ENCODE measurements around the gene CLEC18A.
"Not testable (repeated sequence)": the region's sequence is repeated elsewhere in the genome, so short reads cannot be mapped to it uniquely, and the experiment has no call there.

The CLEC18A gene

GRCh38 chr16:69931631-69932030 lies 19.5 kb upstream of the CLEC18A start:
- DNase-seq, result no peak

- no peak for DNase-seq
Measured at GRCh38 chr16:69932228-69932627, 18.9 kb upstream of the CLEC18A start.

GRCh38 chr16:69932691-69933392 lies 18.3 kb upstream of the CLEC18A start:
- no peak for DNase-seq

- DNase-seq, result no peak
Measured at GRCh38 chr16:69934044-69934443, 17.1 kb upstream of the CLEC18A start.

- no peak for DNase-seq
Measured at GRCh38 chr16:69934751-69935150, 16.4 kb upstream of the CLEC18A start.

GRCh38 chr16:69935278-69935711 lies 15.8 kb upstream of the CLEC18A start:
- no peak for DNase-seq

GRCh38 chr16:69935740-69936139 lies 15.4 kb upstream of the CLEC18A start:
- DNase-seq, result no peak

GRCh38 chr16:69936252-69936651 lies 14.9 kb upstream of the CLEC18A start:
- no peak for DNase-seq

- DNase-seq, result no peak
Measured at GRCh38 chr16:69936751-69937211, 14.4 kb upstream of the CLEC18A start.

- no peak for DNase-seq
Measured at GRCh38 chr16:69937465-69937951, 13.6 kb upstream of the CLEC18A start.

- DNase-seq, result no peak
Measured at GRCh38 chr16:69938981-69939820, 11.9 kb upstream of the CLEC18A start.

- no peak for DNase-seq
Measured at GRCh38 chr16:69939821-69940585, 11.1 kb upstream of the CLEC18A start.

- DNase-seq, result no peak
Measured at GRCh38 chr16:69940676-69941075, 10.5 kb upstream of the CLEC18A start.

GRCh38 chr16:69941251-69942098 lies 9.7 kb upstream of the CLEC18A start:
- no peak for DNase-seq

- DNase-seq, result no peak
Measured at GRCh38 chr16:69942099-69942491, 9.0 kb upstream of the CLEC18A start.

- no peak for DNase-seq
Measured at GRCh38 chr16:69942627-69943170, 8.4 kb upstream of the CLEC18A start.

GRCh38 chr16:69943241-69944036 lies 7.7 kb upstream of the CLEC18A start:
- not testable (repeated sequence) for DNase-seq

GRCh38 chr16:69950411-69950810 lies 723 bp upstream of the CLEC18A start:
- DNase-seq, result not testable (repeated sequence)

GRCh38 chr16:69951672-69952031 lies 518 bp downstream of the CLEC18A start:
- not testable (repeated sequence) for DNase-seq

- not testable (repeated sequence) for DNase-seq
Measured at GRCh38 chr16:69952116-69952515, 982 bp downstream of the CLEC18A start.
